OCI-LY7 (cell line): Measurements from ENCODE around the gene BUD23. TPM values are rescaled to one million over a fixed set of nuclear protein-coding genes. Genes with fewer than 3 reads are reported as not detected.

Experiments
- BruUV-seq: library from RNA; stranded (reverse); fragments of 400-500 nt; replicated peaks from 2 replicates; lab custom pipeline; 2021; lab: Mats Ljungman, UMichigan
- CTCF ChIA-PET: fragments of 300-600 bp; sonication (Branson Sonifier 250); formaldehyde crosslinking; loops from one replicate; lab custom pipeline; 2022; ENCODE audit warnings: antibody characterized with exemption; ENCODE audit not compliant: unreplicated experiment; lab: Charles Lee
- POLR2A ChIA-PET: fragments of 300-600 bp; sonication (Branson Sonifier 250); formaldehyde crosslinking; loops from one replicate; lab custom pipeline; 2022; ENCODE audit warnings: antibody characterized with exemption; lab: Charles Lee
- DNase-seq: peaks from one replicate; pipeline ENCODE4 v3.0.0-alpha.2; 2015; ENCODE audit warnings: low spot score
- H2AFZ ChIP-seq: fragments of 200-600 bp; sonication (generic), shearing (Covaris generic); 2 replicates; pipeline ENCODE4 v1.6.1; 2014; ENCODE audit warnings: mild to moderate bottlenecking, antibody characterized with exemption, low read length, moderate library complexity
- H3K27ac ChIP-seq: fragments of 200-600 bp; sonication (generic); 2 replicates; pipeline ENCODE4 v1.5.1; 2014; ENCODE audit warnings: mixed run types, low read depth, mild to moderate bottlenecking, moderate library complexity, low read length, inconsistent platforms; ENCODE audit not compliant: poor library complexity, severe bottlenecking
- H3K36me3 ChIP-seq: fragments of 200-600 bp; sonication (generic); 2 replicates; pipeline ENCODE4 v1.6.1; 2014; ENCODE audit warnings: mild to moderate bottlenecking, antibody characterized with exemption, low read length, moderate library complexity, mixed read lengths; ENCODE audit not compliant: insufficient read depth
- H3K4me1 ChIP-seq: fragments of 200-600 bp; sonication (generic); 2 replicates; pipeline ENCODE4 v1.5.1; 2014; ENCODE audit warnings: mild to moderate bottlenecking, low read length; ENCODE audit not compliant: insufficient read depth, poor library complexity, severe bottlenecking
- H3K4me2 ChIP-seq: fragments of 200-600 bp; sonication (generic); 2 replicates; pipeline ENCODE4 v1.6.1; 2014; ENCODE audit warnings: mild to moderate bottlenecking, low read length
- H3K4me3 ChIP-seq: fragments of 200-600 bp; sonication (generic); 2 replicates; pipeline ENCODE4 v1.5.1; 2014; ENCODE audit warnings: mild to moderate bottlenecking, low read depth, low read length; ENCODE audit not compliant: poor library complexity, severe bottlenecking
- H3K79me2 ChIP-seq: fragments of 200-600 bp; sonication (generic); 2 replicates; pipeline ENCODE4 v1.6.1; 2016; ENCODE audit warnings: low read depth, mild to moderate bottlenecking, low read length, moderate library complexity, mixed read lengths; ENCODE audit not compliant: insufficient read depth
- H3K9me2 ChIP-seq: fragments of 200-600 bp; sonication (generic); 2 replicates; pipeline ENCODE4 v1.6.1; 2016; ENCODE audit warnings: mild to moderate bottlenecking, low read length, mixed read lengths; ENCODE audit not compliant: insufficient read depth
- H3K9me3 ChIP-seq: fragments of 200-600 bp; sonication (generic); 2 replicates; pipeline ENCODE4 v1.6.1; 2014; ENCODE audit warnings: mild to moderate bottlenecking, mixed run types, low read length, mixed read lengths
- H4K20me1 ChIP-seq: fragments of 200-600 bp; sonication (generic); 2 replicates; pipeline ENCODE4 v1.6.1; 2014; ENCODE audit warnings: mild to moderate bottlenecking, antibody characterized with exemption, low read length, moderate library complexity, mixed read lengths; ENCODE audit not compliant: insufficient read depth
- EZH2phosphoT487 ChIP-seq: fragments of 200-600 bp; sonication (generic); IDR thresholded peaks from 2 replicates; pipeline ENCODE4 v1.6.1; 2018; ENCODE audit warnings: low read depth, borderline replicate concordance, mild to moderate bottlenecking, mixed run types, antibody characterized with exemption, low read length, moderate library complexity, mixed read lengths
- intact Hi-C: fragments of 100-400 bp; cut with micrococcal nuclease; formaldehyde crosslinking; loops from one replicate; pipeline ENCODE4 v1.10.0; 2022; ENCODE audit not compliant: unreplicated experiment
- total RNA-seq, 2 experiments: library from RNA; depleted of rRNA in 1 of 2; stranded (reverse); fragments of >200 nt in 1 of 2; shearing (Covaris generic) in 1 of 2; gene quantifications; 2 replicates each; pipeline ENCODE4 v1.2.3, GENCODE V29; 2014 to 2022
- TF ChIP-seq, protein P1 (sequence below): fragments of 200-600 bp; sonication (generic); conservative IDR thresholded peaks from 2 replicates; pipeline ENCODE4 v1.5.1; 2014; ENCODE audit warnings: mild to moderate bottlenecking, antibody characterized with exemption, low read length, moderate library complexity, mixed read lengths

BUD23 gene
- total RNA-seq, 2 experiments from 2014 or later, result 58.1 to 91.1 TPM

DNA sequence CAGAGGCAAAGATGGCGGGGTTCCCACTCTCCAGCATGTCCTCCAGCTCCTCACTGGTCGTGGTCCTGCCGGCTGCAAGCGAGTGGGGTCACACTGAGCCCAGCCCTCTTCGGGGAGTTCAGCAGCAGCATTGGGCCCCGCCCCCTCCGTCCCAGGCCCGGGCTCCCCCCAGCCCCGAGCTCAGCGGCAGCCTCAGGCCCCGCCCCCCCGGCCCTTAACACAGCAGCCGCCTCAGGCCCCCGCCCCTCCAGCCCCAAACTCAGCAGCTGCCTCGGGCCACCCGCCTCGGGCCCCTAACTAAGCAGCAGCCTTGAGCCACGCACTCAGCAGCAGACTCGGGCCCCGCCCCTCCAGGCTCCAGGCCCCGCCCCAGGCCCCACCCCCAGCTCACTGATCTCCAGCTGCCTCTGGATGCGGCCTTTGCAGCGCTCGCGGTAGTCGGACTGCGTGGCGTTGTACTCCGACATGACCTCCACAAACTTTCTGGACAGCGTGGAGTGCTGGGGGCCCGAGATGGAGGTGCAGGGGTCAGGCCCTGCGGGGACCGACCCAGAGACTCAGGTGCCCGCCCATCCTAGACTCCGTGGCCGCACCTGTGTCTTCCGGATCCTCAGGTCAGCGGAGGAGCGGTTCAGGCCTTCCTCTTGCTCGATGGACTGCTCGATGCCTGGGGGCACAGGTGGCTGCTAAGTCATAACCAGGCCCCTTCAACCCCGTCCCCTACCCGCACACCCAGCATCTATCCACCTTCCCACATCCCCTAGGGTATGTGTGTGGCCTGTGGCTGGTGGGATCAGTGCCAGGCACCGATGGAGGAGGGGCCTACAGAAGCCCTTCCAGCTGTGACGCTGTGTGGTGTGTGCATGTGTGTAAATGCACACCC, 20.6 kb downstream of the BUD23 start:
- no TSS peak for BruUV-seq
- no peaks in the 10 kb centered on the region for H4K20me1 ChIP-seq
- H2AFZ ChIP-seq, result no peak overlapping the region
- H3K79me2 ChIP-seq, result no peaks in the 10 kb centered on the region
- H3K27ac ChIP-seq, result no peak overlapping the region
- H3K4me1 ChIP-seq, result no peaks in the 10 kb centered on the region
- H3K36me3 ChIP-seq, result peaks cover 9% of the 10 kb centered on the region; the same call in 1 of the 2 replicates
- DNase-seq, result peak; percentile 19
- no peak overlapping the region for H3K4me2 ChIP-seq
- CTCF ChIA-PET, result no interaction called here
- intact Hi-C loops, result no loop called here
- H3K9me3 ChIP-seq, result no peaks in the 10 kb centered on the region
- POLR2A ChIA-PET, result no interaction called here
- no peak overlapping the region for H3K4me3 ChIP-seq
- no peak for TF ChIP-seq EZH2phosphoT487
- TF ChIP-seq, protein P1, sequence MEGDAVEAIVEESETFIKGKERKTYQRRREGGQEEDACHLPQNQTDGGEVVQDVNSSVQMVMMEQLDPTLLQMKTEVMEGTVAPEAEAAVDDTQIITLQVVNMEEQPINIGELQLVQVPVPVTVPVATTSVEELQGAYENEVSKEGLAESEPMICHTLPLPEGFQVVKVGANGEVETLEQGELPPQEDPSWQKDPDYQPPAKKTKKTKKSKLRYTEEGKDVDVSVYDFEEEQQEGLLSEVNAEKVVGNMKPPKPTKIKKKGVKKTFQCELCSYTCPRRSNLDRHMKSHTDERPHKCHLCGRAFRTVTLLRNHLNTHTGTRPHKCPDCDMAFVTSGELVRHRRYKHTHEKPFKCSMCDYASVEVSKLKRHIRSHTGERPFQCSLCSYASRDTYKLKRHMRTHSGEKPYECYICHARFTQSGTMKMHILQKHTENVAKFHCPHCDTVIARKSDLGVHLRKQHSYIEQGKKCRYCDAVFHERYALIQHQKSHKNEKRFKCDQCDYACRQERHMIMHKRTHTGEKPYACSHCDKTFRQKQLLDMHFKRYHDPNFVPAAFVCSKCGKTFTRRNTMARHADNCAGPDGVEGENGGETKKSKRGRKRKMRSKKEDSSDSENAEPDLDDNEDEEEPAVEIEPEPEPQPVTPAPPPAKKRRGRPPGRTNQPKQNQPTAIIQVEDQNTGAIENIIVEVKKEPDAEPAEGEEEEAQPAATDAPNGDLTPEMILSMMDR, result no peak
- H3K9me2 ChIP-seq, result no peaks in the 10 kb centered on the region

DNA sequence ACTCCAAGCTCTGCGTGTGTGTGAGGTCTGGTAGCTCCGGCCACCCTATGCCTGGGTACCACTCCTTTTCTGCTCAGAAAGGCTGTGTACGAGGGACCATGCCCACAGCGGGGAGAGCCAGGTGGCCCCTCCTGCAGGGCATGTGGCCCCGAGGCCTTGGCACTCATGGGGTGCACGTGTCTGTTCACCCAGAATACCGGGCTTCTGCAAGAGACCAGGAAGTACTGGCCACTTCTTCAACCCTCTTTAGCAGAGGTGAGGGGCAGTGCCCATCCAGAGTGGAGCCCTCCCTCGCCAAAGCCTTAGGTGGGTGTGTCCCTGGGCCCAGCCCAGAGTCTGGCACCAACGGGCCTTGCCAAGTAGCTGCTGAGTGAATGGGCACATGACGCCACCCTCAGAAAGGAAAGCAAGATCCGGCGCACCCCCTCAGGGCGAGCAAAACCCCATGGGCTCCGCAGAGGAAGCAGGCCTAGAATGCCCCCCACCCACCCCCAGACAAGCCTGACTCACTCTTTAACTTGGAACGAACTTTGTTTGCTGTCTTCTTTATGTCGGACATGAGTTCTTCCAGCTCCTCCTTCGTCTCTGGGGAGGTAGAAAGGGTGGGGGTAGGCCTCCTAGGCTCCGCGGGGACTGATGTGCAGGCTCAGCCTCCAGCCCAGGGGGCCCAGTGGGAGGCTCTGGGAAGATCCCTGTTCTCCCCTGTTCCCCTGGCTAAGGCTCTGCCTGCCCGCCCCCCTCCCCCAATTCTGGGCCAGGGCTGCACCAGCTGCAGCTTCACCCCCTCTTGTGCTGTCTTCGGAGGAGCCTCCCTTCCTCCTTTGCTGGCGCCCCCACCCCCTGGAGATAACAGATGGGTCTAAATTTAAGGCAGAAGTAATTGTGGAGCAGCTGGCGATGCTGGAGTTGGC, 21.5 kb downstream of the BUD23 start:
- TF ChIP-seq EZH2phosphoT487, result no peak
- TF ChIP-seq, protein P1, result no peak
- CTCF ChIA-PET, result no interaction called here
- Histone ChIP-seq H3K9me3 (no peaks in the 10 kb centered on the region), H3K79me2 (no peaks in the 10 kb centered on the region), H3K4me3 (no peak overlapping the region), H3K4me1 (no peaks in the 10 kb centered on the region), H3K4me2 (no peak overlapping the region), H3K27ac (no peak overlapping the region), H4K20me1 (no peaks in the 10 kb centered on the region), H3K36me3 (no peaks in the 10 kb centered on the region), H3K9me2 (no peaks in the 10 kb centered on the region), H2AFZ (no peak overlapping the region)
- BruUV-seq, result no TSS peak
- POLR2A ChIA-PET, result interaction anchor here (0.6 kb wide), 1 partner anchor 758 kb away, joined by 4 read pairs; no protein-coding TSS in a partner anchor
- no peak for DNase-seq
- intact Hi-C loops, result no loop called here
